ENCODE results near the gene PSD2. TPM values are rescaled to one million over a fixed set of nuclear protein-coding genes. Genes with fewer than 3 reads are reported as not detected.

Gene PSD2
- total RNA-seq, 1 experiment from 2014 or later: 0.22 TPM

GRCh38 chr5:139809331-139809810 lies 13.8 kb downstream of the PSD2 start:
- H2BK15ac ChIP-seq (ENCODE audit: low read depth, low read length): no peak overlapping the region
- no peaks in the 10 kb centered on the region for H3K4me1 ChIP-seq (ENCODE audit: insufficient read depth, low read length)
- H3K14ac ChIP-seq (ENCODE audit: insufficient read depth, low read length): no peak overlapping the region
- Mint-ChIP-seq H3K36me3 (ENCODE audit: insufficient read depth in 1 of 3, low read depth in 3 of 3) (no peaks in the 10 kb centered on the region), H3K9me3 (no peaks in the 10 kb centered on the region), H3K27me3 (ENCODE audit: low read depth) (peaks cover 37% of the 10 kb centered on the region), H3K4me3 (no peak overlapping the region), H3K27ac (no peak overlapping the region), H3K4me1 (0 out of 4 replicates have a peak, but pooled peaks cover 2 to 4% of the 10 kb centered on the region in 2 experiments)
- H4K5ac ChIP-seq (ENCODE audit: insufficient read length, low read depth, low read length): no peak overlapping the region
- TF ChIP-seq CTCF (conservative IDR thresholded peaks at IDR 0.05): no peak
- no peak overlapping the region for H3K27ac ChIP-seq (ENCODE audit: insufficient read length, low read depth, low read length)
- H2AK5ac ChIP-seq (ENCODE audit: insufficient read length, low read length): no peak overlapping the region
- no peak overlapping the region for H4K91ac ChIP-seq (ENCODE audit: insufficient read length, low read depth, low read length)
- H3K27me3 ChIP-seq (ENCODE audit: insufficient read depth, low read length): no peaks in the 10 kb centered on the region
- no peak overlapping the region for H2BK12ac ChIP-seq (ENCODE audit: insufficient read length, low read depth, low read length)
- H3K18ac ChIP-seq (ENCODE audit: insufficient read length, low read depth, low read length): no peak overlapping the region
- no peak overlapping the region for H3K9ac ChIP-seq (ENCODE audit: extremely low read depth, insufficient read length, low read length)
- no peak overlapping the region for H3T11ph ChIP-seq (ENCODE audit: low read length)
- H2AFZ ChIP-seq (ENCODE audit: low read length): no peak overlapping the region
- no peak overlapping the region for H2BK120ac ChIP-seq (ENCODE audit: low read depth, low read length, poor library complexity, severe bottlenecking)
- DNase-seq: no peak
- no peaks in the 10 kb centered on the region for H4K20me1 ChIP-seq (ENCODE audit: control insufficient read depth, insufficient read depth, insufficient read length)
- H4K8ac ChIP-seq (replicated peaks; ENCODE audit: insufficient read length, low read depth, low read length): no peak overlapping the region
- H3K23me2 ChIP-seq (ENCODE audit: insufficient read length, low read depth, low read length, poor library complexity, severe bottlenecking): no peaks in the 10 kb centered on the region
- H3K79me2 ChIP-seq (ENCODE audit: insufficient read depth, low read length): no peaks in the 10 kb centered on the region
- no peaks in the 10 kb centered on the region for H3K79me1 ChIP-seq (ENCODE audit: insufficient read depth, low read depth, low read length, poor library complexity, severe bottlenecking)
- no peak overlapping the region for H3K4ac ChIP-seq (ENCODE audit: low read depth, low read length)
- no peak overlapping the region for H3K23ac ChIP-seq (ENCODE audit: insufficient read length, low read depth, low read length)
- no peaks in the 10 kb centered on the region for H3K9me3 ChIP-seq (ENCODE audit: control insufficient read depth, low read depth, low read length)
- no peak overlapping the region for H3K4me2 ChIP-seq (ENCODE audit: insufficient read depth, insufficient read length, low read length)
- no peak overlapping the region for H3K56ac ChIP-seq (ENCODE audit: insufficient read length, low read depth, low read length)
- no peak overlapping the region for H2BK20ac ChIP-seq (ENCODE audit: low read depth, low read length, poor library complexity, severe bottlenecking)
- no CpG with 5 or more reads among the region's 11 CpGs for WGBS (ENCODE audit: extremely low coverage, insufficient read length, low lambda C conversion rate)
- no peak overlapping the region for H2BK5ac ChIP-seq (ENCODE audit: insufficient read length, low read length)

All from H9 (cell line).